Measurements from ENCODE around the gene RRAD.

RRAD gene

GRCh38 chr16:66905633-66906539, 19.4 kb downstream of the RRAD start:
- Histone ChIP-seq H3K4me1 (ENCODE audit: control insufficient read depth in 1 of 2, insufficient read depth in 1 of 2, low read depth in 1 of 2, low read length in 1 of 2) (no peaks in the 10 kb centered on the region), H3K9me3 (no peaks in the 10 kb centered on the region), H3K27me3 (peaks cover 7% of the 10 kb centered on the region), H3K36me3 (no peaks in the 10 kb centered on the region), H3K27ac (no peak overlapping the region), H3K4me3 (ENCODE audit: low read depth in 1 of 2, low read length in 1 of 2) (no peak overlapping the region)
- no peak for TF ChIP-seq CTCF (IDR thresholded peaks at IDR 0.05)

- no peaks in the 10 kb centered on the region for H3K9me3 ChIP-seq
- TF ChIP-seq CTCF (IDR thresholded peaks at IDR 0.05), result no peak
- H3K27ac ChIP-seq, result no peak overlapping the region
- no peak overlapping the region for H3K4me3 ChIP-seq (ENCODE audit: low read depth in 1 of 2, low read length in 1 of 2)
- H3K4me1 ChIP-seq (ENCODE audit: control insufficient read depth in 1 of 2, insufficient read depth in 1 of 2, low read depth in 1 of 2, low read length in 1 of 2), result no peaks in the 10 kb centered on the region
- no peaks in the 10 kb centered on the region for H3K36me3 ChIP-seq
- H3K27me3 ChIP-seq, result peaks cover 7% of the 10 kb centered on the region
Observed at GRCh38 chr16:66904846-66905632, 20.3 kb downstream of the RRAD start.

GRCh38 chr16:66904428-66904845, 20.9 kb downstream of the RRAD start:
- Histone ChIP-seq H3K4me3 (ENCODE audit: low read depth in 1 of 2, low read length in 1 of 2) (no peak overlapping the region), H3K36me3 (no peaks in the 10 kb centered on the region), H3K9me3 (no peaks in the 10 kb centered on the region), H3K27me3 (peaks cover 7% of the 10 kb centered on the region), H3K27ac (no peak overlapping the region), H3K4me1 (ENCODE audit: control insufficient read depth in 1 of 2, insufficient read depth in 1 of 2, low read depth in 1 of 2, low read length in 1 of 2) (no peaks in the 10 kb centered on the region)
- no peak for TF ChIP-seq CTCF (IDR thresholded peaks at IDR 0.05)

GRCh38 chr16:66903544-66904427, 21.5 kb downstream of the RRAD start:
- Histone ChIP-seq H3K4me3 (ENCODE audit: low read depth in 1 of 2, low read length in 1 of 2) (no peak overlapping the region), H3K4me1 (ENCODE audit: control insufficient read depth in 1 of 2, insufficient read depth in 1 of 2, low read depth in 1 of 2, low read length in 1 of 2) (no peaks in the 10 kb centered on the region), H3K27ac (no peak overlapping the region), H3K27me3 (peaks cover 7% of the 10 kb centered on the region), H3K9me3 (no peaks in the 10 kb centered on the region), H3K36me3 (no peaks in the 10 kb centered on the region)
- no peak for TF ChIP-seq CTCF (IDR thresholded peaks at IDR 0.05)
